Caki2 (cell line): ENCODE data around the gene DHX38. TPM values are rescaled to one million over a fixed set of nuclear protein-coding genes. Genes with fewer than 3 reads are reported as not detected.
"Not testable (repeated sequence)": the region's sequence is repeated elsewhere in the genome, so short reads cannot be mapped to it uniquely, and the experiment has no call there.

Experiments
- DNase-seq: peaks from one replicate; pipeline ENCODE4 v3.0.0-alpha.2; 2015; ENCODE audit warnings: low read depth
- in situ Hi-C: cut with HindIII; loops from 2 replicates; pipeline ENCODE4 v1.10.0; 2016; ENCODE audit warnings: low sequenced_read_pairs, low pct_unique_long_range_greater_than_20kb, mixed read lengths
- total RNA-seq: library from RNA; depleted of rRNA; stranded (reverse); fragments of >200 nt; shearing (Covaris generic); gene quantifications from 2 replicates; pipeline ENCODE4 v1.2.3, GENCODE V29; 2014; ENCODE audit warnings: low replicate concordance; rRNA removed

The DHX38 gene
- total RNA-seq, result 33.2 and 44.9 TPM in 2 replicates

DNA sequence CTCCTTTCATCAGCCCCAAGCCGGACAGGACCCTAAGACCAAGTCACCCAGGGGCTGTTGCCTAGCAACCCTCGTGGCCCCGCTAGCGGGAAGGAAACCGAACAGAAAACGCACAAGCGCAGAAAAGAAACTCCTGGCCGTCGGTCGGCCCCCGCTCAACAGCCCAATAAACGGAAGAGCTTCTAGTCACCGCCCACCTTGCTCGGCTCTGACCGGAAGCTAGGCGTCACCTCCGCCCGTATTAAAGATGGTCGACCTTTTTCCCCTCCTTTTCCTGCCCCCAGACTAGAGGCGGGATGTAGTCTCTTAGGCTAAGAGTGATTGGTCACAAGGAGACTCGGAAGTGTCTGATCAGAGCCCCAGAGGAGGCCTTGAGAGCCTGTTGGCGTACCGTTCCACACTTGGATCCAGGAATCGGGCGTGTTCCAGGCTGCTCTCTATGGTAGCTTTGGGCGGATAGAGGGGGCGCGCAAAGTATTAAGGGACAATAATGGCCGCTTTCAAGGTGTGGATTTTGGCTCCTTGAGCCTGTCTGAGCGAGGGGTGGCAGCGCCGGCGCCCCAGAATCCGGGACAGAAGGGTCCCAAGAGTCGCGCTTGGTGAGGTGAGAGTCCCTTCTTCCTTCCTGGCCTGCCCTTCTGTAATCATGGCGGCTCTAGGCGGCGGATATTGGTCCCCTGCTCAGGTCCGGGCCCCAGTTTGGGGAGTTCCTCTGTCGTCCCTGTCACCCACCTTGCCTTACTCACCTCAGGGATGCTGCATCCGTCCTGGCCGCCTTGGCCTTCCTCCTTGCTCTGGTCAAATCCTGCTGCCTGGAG is at the start of gene DHX38, which contains the start of gene TXNL4B:
DHX38 (plus strand) TSS at position 400 of the 818 bp plus-strand sequence. CDS start 2,311 bp downstream, outside the sequence.
TXNL4B (minus strand) TSS at position 173 of the 818 bp plus-strand sequence. CDS start 2,871 bp downstream, outside the sequence.
- in situ Hi-C loops, result no loop called here
- DNase-seq, result peak; percentile 99

GRCh38 chr16:72044296-72044695 is 49.4 kb upstream of the DHX38 start:
- DNase-seq, result no peak
- in situ Hi-C loops, result no loop called here

DNA sequence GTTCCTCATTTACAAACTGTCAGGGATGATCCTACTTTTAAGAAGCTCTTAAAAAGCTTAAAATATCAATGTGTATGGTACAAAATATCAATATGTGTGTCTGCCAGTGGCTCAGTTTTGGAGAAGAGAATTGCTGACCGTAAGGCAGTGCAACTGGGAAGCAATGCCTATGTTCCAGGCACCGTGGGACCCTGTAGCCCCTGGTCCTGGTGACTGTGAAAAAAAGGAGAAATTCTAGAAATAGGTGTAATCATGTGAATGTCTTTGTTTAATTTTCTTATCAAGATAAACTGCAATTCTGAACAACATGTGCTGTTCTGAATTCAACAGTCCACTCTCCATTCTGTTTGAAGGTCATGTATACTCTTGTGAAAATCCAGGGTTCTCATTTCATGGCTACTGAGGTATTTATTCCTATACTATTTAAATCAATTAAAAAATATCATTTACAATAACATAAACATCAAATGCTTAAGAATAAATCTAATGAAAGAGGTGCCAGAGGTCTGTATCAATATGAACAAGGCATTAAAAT is 48.8 kb upstream of the DHX38 start:
- no peak for DNase-seq
- in situ Hi-C loops, result no loop called here

DNA sequence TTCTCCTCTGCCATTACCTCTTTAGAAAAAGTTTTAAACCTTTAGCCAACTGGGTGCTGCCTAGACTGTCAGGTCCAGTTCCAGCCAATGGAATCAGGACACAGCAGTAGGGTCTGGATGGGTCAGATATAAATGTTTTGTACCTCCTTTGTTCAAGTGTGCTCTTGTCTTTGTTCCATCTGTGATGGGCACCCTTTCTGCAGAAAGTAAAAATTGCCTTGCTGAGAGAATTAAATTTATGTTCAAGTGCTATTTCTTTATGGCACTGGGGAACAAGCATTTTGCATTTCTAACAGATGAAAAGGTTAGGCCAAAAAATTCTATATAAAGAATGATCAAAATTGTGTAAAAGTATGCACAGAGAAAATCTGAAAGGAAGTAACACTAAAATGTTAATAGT is 44.5 kb upstream of the DHX38 start:
- in situ Hi-C loops, result no loop called here
- DNase-seq, result no peak

DNA sequence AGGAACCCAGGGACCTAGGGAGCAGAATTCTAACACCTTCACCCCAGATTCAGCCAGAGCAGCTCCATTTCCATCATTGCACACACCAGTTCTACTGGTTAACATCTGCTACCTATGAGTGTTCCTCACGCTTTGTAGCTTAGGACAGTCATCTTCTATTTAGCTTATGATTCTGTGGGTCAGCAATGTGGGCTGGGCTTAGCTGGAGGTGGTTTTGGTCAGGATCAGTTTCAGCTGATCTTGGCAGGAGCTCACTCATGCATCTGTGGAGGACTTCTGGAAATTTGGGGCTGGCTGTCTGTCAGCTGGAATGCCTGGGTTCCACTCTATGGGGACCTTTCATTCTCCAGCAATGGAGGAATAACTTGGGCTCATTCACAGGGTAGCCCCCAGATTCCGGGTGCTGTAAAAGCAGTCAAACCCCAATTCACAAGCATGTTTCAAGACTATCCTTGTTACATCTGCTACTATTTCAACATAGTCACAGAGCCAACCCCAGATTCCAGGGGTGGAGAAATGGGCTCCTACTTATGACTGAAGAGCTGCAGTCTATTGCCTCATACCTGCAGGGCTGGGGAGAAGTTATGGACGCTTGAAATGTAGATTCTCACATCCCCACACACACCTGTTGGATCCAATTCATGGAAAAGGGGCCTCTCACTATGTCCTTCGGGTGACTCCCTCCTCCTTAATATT is 42.7 kb upstream of the DHX38 start:
- in situ Hi-C loops, result no loop called here
- DNase-seq, result no peak

GRCh38 chr16:72051818-72052217 is 41.8 kb upstream of the DHX38 start:
- DNase-seq, result no peak
- in situ Hi-C loops, result no loop called here

DNA sequence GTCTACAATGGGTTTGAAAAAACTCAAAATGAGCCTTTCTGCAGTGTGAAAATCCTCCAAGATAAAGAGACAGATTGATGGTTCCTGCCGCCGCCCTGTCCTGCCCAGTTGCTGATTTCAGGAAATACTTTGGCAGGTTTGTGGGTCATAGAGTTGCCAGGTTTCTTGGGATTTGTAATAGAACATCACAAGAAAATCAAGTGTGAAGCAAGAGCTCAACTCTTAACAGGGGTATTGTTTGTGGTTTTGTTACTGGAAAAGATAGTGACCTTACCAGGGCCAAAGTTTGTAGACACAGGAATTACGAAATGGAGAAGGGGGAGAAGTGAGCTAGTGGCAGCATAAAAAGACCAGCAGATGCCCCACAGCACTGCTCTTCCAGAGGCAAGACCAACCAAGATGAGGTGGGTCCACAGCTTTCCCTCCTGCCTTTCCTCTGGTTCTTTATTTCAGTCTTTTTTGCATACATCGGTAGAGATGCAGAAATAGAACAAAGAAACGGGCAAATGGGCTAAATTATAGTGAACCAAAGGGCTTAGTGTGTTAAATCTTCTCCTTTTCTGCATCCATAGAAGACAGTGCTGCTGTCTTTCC is 39.3 kb upstream of the DHX38 start, which contains the start of gene HP:
HP (plus strand) TSS at position 252 of the 594 bp plus-strand sequence; CDS start at position 400, 148 bp downstream.
- DNase-seq, in situ Hi-C loops: not testable (repeated sequence)

- in situ Hi-C loops, result no loop called here
- no peak for DNase-seq
These were observed 37.7 kb upstream of the DHX38 start for GRCh38 chr16:72055911-72056310.

DNA sequence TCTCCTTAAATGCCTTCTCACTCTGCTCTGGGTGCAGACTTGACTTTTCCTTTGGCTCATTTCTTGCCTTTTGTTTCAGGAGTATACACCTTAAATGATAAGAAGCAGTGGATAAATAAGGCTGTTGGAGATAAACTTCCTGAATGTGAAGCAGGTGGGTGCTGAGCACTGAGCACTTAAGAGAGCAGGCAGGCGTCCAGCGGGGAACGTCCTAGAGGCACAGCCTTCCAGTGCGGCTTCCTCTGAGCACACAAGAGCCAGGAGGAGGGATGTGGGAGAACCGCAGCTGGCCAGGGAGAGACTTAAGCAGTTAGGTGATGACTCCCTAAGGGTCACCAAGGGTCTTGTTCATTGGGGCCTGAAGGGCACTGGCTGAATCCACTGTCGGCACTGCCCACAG is 36.3 kb upstream of the DHX38 start:
- in situ Hi-C loops, result not testable (repeated sequence)

GRCh38 chr16:72059060-72059459 is 34.6 kb upstream of the DHX38 start:
- in situ Hi-C loops, DNase-seq: not testable (repeated sequence)

More for the DNA sequence above, 36.3 kb upstream of the DHX38 start:
- not testable (repeated sequence) for DNase-seq

DNA sequence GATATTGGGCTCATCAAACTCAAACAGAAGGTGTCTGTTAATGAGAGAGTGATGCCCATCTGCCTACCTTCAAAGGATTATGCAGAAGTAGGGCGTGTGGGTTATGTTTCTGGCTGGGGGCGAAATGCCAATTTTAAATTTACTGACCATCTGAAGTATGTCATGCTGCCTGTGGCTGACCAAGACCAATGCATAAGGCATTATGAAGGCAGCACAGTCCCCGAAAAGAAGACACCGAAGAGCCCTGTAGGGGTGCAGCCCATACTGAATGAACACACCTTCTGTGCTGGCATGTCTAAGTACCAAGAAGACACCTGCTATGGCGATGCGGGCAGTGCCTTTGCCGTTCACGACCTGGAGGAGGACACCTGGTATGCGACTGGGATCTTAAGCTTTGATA is 33.2 kb upstream of the DHX38 start:
- DNase-seq, result no peak
- in situ Hi-C loops, result no loop called here

DNA sequence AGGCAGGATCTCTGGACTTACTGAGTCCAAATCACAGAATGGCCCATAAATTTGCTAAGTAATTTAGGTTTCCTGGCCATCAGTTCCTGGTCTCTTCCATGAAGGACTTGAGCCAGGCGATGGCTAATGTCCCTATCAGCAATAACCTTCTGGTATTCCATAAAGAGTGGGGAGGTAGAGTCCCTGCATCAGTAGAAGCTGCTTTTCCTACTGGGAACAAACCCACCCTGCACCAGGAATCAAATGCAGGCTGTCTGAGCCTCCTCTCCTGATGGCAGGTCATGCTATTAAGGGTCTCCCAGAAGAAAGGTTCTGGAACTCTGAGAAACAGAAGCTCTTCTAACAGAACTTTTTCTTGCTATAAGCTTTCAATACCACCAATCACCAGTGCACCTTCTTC is 32.1 kb upstream of the DHX38 start:
- no peak for DNase-seq
- in situ Hi-C loops, result no loop called here

GRCh38 chr16:72064361-72064894 is 29.2 kb upstream of the DHX38 start:
- no peak for DNase-seq
- in situ Hi-C loops, result no loop called here

GRCh38 chr16:72066747-72067146 is 26.9 kb upstream of the DHX38 start:
- in situ Hi-C loops, result no loop called here
- DNase-seq, result peak; percentile 22

DNA sequence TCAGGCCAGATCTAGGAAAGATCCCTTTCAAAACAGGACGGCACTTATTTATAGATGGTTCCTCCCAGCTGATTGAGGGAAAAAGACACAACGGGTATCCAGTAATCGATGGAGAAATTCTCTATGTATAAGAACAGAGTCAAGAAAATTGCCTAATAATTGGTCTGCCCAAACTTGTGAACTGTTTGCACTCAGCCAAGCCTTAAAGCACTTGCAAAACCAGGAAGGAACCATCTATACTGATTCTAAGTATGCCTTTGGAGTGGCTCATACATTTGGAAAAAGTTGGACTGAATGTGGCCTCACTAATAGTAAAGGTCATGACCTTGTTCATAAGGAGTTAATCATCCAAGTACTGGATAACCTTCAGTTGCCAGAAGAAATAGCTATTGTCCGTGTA is 24.7 kb upstream of the DHX38 start:
- no peak for DNase-seq
- in situ Hi-C loops, result no loop called here

GRCh38 chr16:72072514-72073342 is 20.9 kb upstream of the DHX38 start:
- no peak for DNase-seq
- in situ Hi-C loops, result no loop called here

GRCh38 chr16:72073560-72074230 is 20.0 kb upstream of the DHX38 start:
- in situ Hi-C loops, result no loop called here
- DNase-seq, result no peak
